ENCODE measurements around the gene ARL1.

DNA sequence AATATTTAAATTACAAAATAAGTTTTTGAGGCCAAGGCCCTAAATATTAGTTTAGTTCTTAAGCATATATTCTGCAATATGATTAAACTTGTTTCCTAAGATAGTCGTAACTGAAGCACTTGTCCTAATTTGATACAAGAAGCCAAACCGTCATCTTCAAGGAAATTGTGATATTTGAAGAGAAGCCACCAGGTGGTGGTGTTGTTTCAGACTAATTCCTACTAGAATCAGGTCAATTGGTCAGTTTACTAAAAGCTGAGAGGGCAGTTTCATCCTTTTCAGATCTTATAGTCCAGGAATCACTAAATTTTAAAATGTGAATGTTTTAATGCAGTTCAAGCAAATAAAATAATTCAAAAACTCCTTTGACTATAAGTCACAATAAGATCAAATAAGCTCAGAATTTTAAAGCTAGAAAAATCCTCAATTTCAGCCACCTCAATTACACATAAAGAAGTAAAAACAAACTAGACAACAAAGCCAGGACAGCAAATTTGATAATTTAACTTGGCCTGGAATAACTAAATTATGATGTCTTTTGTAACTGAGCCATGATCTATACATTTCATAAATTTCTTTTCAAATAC lies 7.1 kb upstream of the ARL1 start:
- TF ChIP-seq, protein P1, sequence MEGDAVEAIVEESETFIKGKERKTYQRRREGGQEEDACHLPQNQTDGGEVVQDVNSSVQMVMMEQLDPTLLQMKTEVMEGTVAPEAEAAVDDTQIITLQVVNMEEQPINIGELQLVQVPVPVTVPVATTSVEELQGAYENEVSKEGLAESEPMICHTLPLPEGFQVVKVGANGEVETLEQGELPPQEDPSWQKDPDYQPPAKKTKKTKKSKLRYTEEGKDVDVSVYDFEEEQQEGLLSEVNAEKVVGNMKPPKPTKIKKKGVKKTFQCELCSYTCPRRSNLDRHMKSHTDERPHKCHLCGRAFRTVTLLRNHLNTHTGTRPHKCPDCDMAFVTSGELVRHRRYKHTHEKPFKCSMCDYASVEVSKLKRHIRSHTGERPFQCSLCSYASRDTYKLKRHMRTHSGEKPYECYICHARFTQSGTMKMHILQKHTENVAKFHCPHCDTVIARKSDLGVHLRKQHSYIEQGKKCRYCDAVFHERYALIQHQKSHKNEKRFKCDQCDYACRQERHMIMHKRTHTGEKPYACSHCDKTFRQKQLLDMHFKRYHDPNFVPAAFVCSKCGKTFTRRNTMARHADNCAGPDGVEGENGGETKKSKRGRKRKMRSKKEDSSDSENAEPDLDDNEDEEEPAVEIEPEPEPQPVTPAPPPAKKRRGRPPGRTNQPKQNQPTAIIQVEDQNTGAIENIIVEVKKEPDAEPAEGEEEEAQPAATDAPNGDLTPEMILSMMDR (IDR thresholded peaks at IDR 0.05 in 2 of 3, conservative IDR thresholded peaks at IDR 0.05 in 1 of 3; ENCODE audit: insufficient read depth in 2 of 3, low read depth in 1 of 3, low read length in 3 of 3) = peak; percentile 38 to 75 (median 58); a peak in 5 of 6 replicates
- no peak for TF ChIP-seq POLR2AphosphoS5 (IDR thresholded peaks at IDR 0.05; ENCODE audit: control insufficient read depth, insufficient read depth, low read depth, low read length)
- no peak for TF ChIP-seq ELF1 (tag; IDR thresholded peaks at IDR 0.05)
- no peak for TF ChIP-seq CBX3 (IDR thresholded peaks at IDR 0.05; ENCODE audit: borderline replicate concordance in 1 of 2, low read length in 2 of 2)
- no peak for TF ChIP-seq YY1 (IDR thresholded peaks at IDR 0.05; ENCODE audit: borderline replicate concordance in 1 of 3, control insufficient read depth in 1 of 3, extremely low read depth in 1 of 3, insufficient read depth in 3 of 3, insufficient read length in 1 of 3, insufficient replicate concordance in 2 of 3, low read depth in 1 of 3, low read length in 2 of 3)
- TF ChIP-seq CHD2 (IDR thresholded peaks at IDR 0.05; ENCODE audit: low read depth, low read length) = no peak
- no peak for TF ChIP-seq POLR2AphosphoS2 (IDR thresholded peaks at IDR 0.05; ENCODE audit: low read length)
- TF ChIP-seq SP1 (CRISPR knock-in tag; IDR thresholded peaks at IDR 0.05) = no peak
- no peak for TF ChIP-seq POLR2A (conservative IDR thresholded peaks at IDR 0.05)
- TF ChIP-seq RAD21 (CRISPR knock-in tag; conservative IDR thresholded peaks at IDR 0.05 in 1 of 2, IDR thresholded peaks at IDR 0.05 in 1 of 2) = peak; percentile 87 to 88
- no peak for TF ChIP-seq KAT7 (CRISPR knock-in tag; IDR thresholded peaks at IDR 0.05; ENCODE audit: borderline replicate concordance)
- TF ChIP-seq, protein P2, sequence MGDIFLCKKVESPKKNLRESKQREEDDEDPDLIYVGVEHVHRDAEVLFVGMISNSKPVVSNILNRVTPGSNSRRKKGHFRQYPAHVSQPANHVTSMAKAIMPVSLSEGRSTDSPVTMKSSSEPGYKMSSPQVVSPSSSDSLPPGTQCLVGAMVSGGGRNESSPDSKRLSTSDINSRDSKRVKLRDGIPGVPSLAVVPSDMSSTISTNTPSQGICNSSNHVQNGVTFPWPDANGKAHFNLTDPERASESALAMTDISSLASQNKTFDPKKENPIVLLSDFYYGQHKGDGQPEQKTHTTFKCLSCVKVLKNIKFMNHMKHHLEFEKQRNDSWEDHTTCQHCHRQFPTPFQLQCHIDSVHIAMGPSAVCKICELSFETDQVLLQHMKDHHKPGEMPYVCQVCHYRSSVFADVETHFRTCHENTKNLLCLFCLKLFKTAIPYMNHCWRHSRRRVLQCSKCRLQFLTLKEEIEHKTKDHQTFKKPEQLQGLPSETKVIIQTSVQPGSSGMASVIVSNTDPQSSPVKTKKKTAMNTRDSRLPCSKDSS (IDR thresholded peaks at IDR 0.05; ENCODE audit: low read depth, partially characterized antibody) = no peak

Measured in K562 (cell line).